Stomach (tissue), 19 donors: ENCODE measurements around the gene PITX1. TPM values are rescaled to one million over a fixed set of nuclear protein-coding genes. Genes with fewer than 3 reads are reported as not detected.
A peak's percentile ranks its signal among the peaks of the same experiment; 100 is the strongest.
"Not testable (repeated sequence)": the region's sequence is repeated elsewhere in the genome, so short reads cannot be mapped to it uniquely, and the experiment has no call there.

Experiments
- DNase-seq, 2 donors: peaks; one replicate each; pipeline versions ENCODE4 v3.0.0 to v3.0.0-alpha.2; 2013 to 2019
- H3K27ac ChIP-seq, 5 donors: fragments of 200-600 bp in 4 of 5; sonication (generic) in 4 of 5; one replicate each; pipeline ENCODE4 v1.5.1; 2013 to 2019; ENCODE audit warnings: mild to moderate bottlenecking in 1 of 5, moderate library complexity in 1 of 5
- H3K27me3 ChIP-seq, 3 donors: fragments of 200-600 bp; sonication (generic); one replicate each; pipeline ENCODE4 v1.5.1; 2017 to 2019; ENCODE audit warnings: mixed run types in 1 of 3
- H3K36me3 ChIP-seq, 4 donors: fragments of 200-600 bp; sonication (generic); 1 replicate in 3 of 4; 2 replicates in 1 of 4; pipeline ENCODE4 v1.5.1; 2016 to 2019
- H3K4me1 ChIP-seq, 4 donors: fragments of 200-600 bp; sonication (generic); one replicate each; pipeline ENCODE4 v1.5.1; 2016 to 2019
- H3K4me3 ChIP-seq, 4 donors: fragments of 200-600 bp; sonication (generic) in 3 of 4; one replicate each; pipeline ENCODE4 v1.5.1; 2016 to 2019; ENCODE audit warnings: mild to moderate bottlenecking in 1 of 4
- H3K9me3 ChIP-seq, 4 donors: fragments of 200-600 bp; sonication (generic); one replicate each; pipeline ENCODE4 v1.5.1; 2016 to 2019
- CTCF ChIP-seq, 7 experiments: fragments of 450-650 bp in 4 of 7; fragments of 200-600 bp in 3 of 7; sonication (generic) in 3 of 7; IDR thresholded peaks; one replicate each; pipeline ENCODE4 v1.5.1; 2016 to 2019; ENCODE audit warnings: antibody characterized with exemption in 7 of 7, control low read depth in 2 of 7, mild to moderate bottlenecking in 1 of 7
- EP300 ChIP-seq: sonication (generic); formaldehyde crosslinking; IDR thresholded peaks from one replicate; pipeline ENCODE4 v1.6.1; 2017; ENCODE audit warnings: antibody characterized with exemption
- POLR2A ChIP-seq, 4 donors: fragments of 450-650 bp; IDR thresholded peaks; one replicate each; pipeline ENCODE4 v1.6.1; 2016; ENCODE audit warnings: antibody characterized with exemption in 4 of 4, control low read depth in 2 of 4, mild to moderate bottlenecking in 1 of 4, moderate library complexity in 1 of 4
- POLR2AphosphoS5 ChIP-seq, 3 donors: sonication (generic); formaldehyde crosslinking; IDR thresholded peaks; one replicate each; pipeline ENCODE4 v1.6.1; 2016; ENCODE audit warnings: antibody characterized with exemption in 3 of 3
- WGBS, 5 donors: extraction: QIAGEN DNeasy Blood & Tissue Kit in 3 of 5; methylation state at CpG; one replicate each; pipeline versions ENCODE4 v1.1.5 to v1.1.7; 2013 to 2018; 5-methylcytosine and 5-hydroxymethylcytosine counted together
- intact Hi-C: fragments of 100-400 bp; cut with DNase I; formaldehyde crosslinking; loops from one replicate; pipeline ENCODE4 v1.15.1; 2023; ENCODE audit warnings: low total_unique reads
- long read RNA-seq, 10 donors: transcript quantifications; one replicate each; lab custom pipeline, GENCODE V29; 2026
- polyA plus RNA-seq, 3 donors: library from polyadenylated mRNA; stranded (reverse); fragments of 200-250 nt; gene quantifications; one replicate each; pipeline ENCODE4 v1.2.3, GENCODE V29; 2013
- total RNA-seq, 5 donors: library from RNA; depleted of rRNA; stranded (reverse); fragments of >200 nt; gene quantifications; one replicate each; pipeline versions ENCODE4 v1.1.0 to v1.2.3, GENCODE V29; 2014 to 2016
- donor health status: healthy with polysubstance abuse.
- donor health status: Bipolar disorder and iron deficiency.
- donor health status: healthy.

The PITX1 gene
- total RNA-seq: 10 to 100 TPM; 30.3 to 91.1 (median 42.6) TPM
- 100 to 1,000 TPM in 1 of 3 donors, 10 to 100 TPM in 2; 31.6 to 149 (median 48.7) TPM for polyA plus RNA-seq
- long read RNA-seq, donor 1, transcript PITX1-201 (3 exons, 2,406 nt): major isoform, 9 of 11 reads
- long read RNA-seq, donor 1, partial matches to known transcripts: 0 of 11 reads
- long read RNA-seq, donor 1, other reads (novel, unspliced or antisense): 0 of 11 reads
- long read RNA-seq, donor 2, transcript PITX1-201 (3 exons, 2,406 nt): major isoform, 5 of 10 reads
- long read RNA-seq, donor 2, transcript PITX1-204 (2 exons, 770 nt): major isoform, 5 of 10 reads
- long read RNA-seq, donor 2, partial matches to known transcripts: 0 of 10 reads
- long read RNA-seq, donor 2, other reads (novel, unspliced or antisense): 0 of 10 reads
- long read RNA-seq, donor 3, transcript PITX1-201 (3 exons, 2,406 nt): major isoform, 8 of 10 reads
- long read RNA-seq, donor 3, partial matches to known transcripts: 0 of 10 reads
- long read RNA-seq, donor 3, other reads (novel, unspliced or antisense): 0 of 10 reads
- long read RNA-seq, donor 4, partial matches to known transcripts: 0 of 2 reads
- long read RNA-seq, donor 4, other reads (novel, unspliced or antisense): 0 of 2 reads
- long read RNA-seq, donor 5, transcript PITX1-204 (2 exons, 770 nt): minor isoform, 9 of 69 reads
- long read RNA-seq, donor 5, transcript PITX1-201 (3 exons, 2,406 nt): major isoform, 47 of 69 reads
- long read RNA-seq, donor 5, partial matches to known transcripts: 7 of 69 reads
- long read RNA-seq, donor 5, other reads (novel, unspliced or antisense): 6 of 69 reads
- long read RNA-seq, donor 6, transcript PITX1-201 (3 exons, 2,406 nt): major isoform, 42 of 55 reads
- long read RNA-seq, donor 6, transcript PITX1-204 (2 exons, 770 nt): minor isoform, 6 of 55 reads
- long read RNA-seq, donor 6, partial matches to known transcripts: 0 of 55 reads
- long read RNA-seq, donor 6, other reads (novel, unspliced or antisense): 6 of 55 reads
- long read RNA-seq, donor 7, transcript PITX1-201 (3 exons, 2,406 nt): major isoform, 19 of 22 reads
- long read RNA-seq, donor 7, partial matches to known transcripts: 0 of 22 reads
- long read RNA-seq, donor 7, other reads (novel, unspliced or antisense): 0 of 22 reads
- long read RNA-seq, donor 8, transcript PITX1-204 (2 exons, 770 nt): minor isoform, 5 of 25 reads
- long read RNA-seq, donor 8, transcript PITX1-201 (3 exons, 2,406 nt): major isoform, 20 of 25 reads
- long read RNA-seq, donor 8, partial matches to known transcripts: 0 of 25 reads
- long read RNA-seq, donor 8, other reads (novel, unspliced or antisense): 0 of 25 reads
- long read RNA-seq, donor 9, transcript PITX1-201 (3 exons, 2,406 nt): major isoform, 29 of 46 reads
- long read RNA-seq, donor 9, transcript PITX1-204 (2 exons, 770 nt): minor isoform, 8 of 46 reads
- long read RNA-seq, donor 9, partial matches to known transcripts: 9 of 46 reads
- long read RNA-seq, donor 9, other reads (novel, unspliced or antisense): 0 of 46 reads
- long read RNA-seq, donor 10, partial matches to known transcripts: 0 of 1 reads
- long read RNA-seq, donor 10, other reads (novel, unspliced or antisense): 0 of 1 reads

GRCh38 chr5:135033901-135034235 is at the start of gene PITX1:
Gene PITX1 (minus strand): TSS chr5:135034228. CDS start chr5:135033881, 347 bp downstream.
- no peak for DNase-seq
- peaks cover 0 to 6% (median 2%) of the 10 kb centered on the region in 4 donors for H3K9me3 ChIP-seq
- 0 to 1% (median 1%) methylated on average over 21 to 49 of the region's 49 CpGs; no CpG with 5 or more reads in 1 of the 5 donors for WGBS, 5 donors
- H3K4me1 ChIP-seq: peaks cover 29 to 75% (median 63%) of the 10 kb centered on the region in 4 donors
- peaks cover 0 to 3% (median 0%) of the 10 kb centered on the region in 4 donors for H3K36me3 ChIP-seq
- peak within 1 kb of the TSS; percentile 69 to 94 (median 94) for H3K27ac ChIP-seq
- peak within 1 kb of the TSS; percentile 71 to 86 (median 77) for H3K4me3 ChIP-seq
- H3K27me3 ChIP-seq: peaks cover 0 to 100% (median 90%) of the 10 kb centered on the region in 3 donors
- no peak for TF ChIP-seq POLR2A (IDR thresholded peaks at IDR 0.05)
- TF ChIP-seq POLR2AphosphoS5 (IDR thresholded peaks at IDR 0.05): peak in 1 of 3 donors; percentile 43
- intact Hi-C loops: loop anchor here (10.0 kb wide), 1 partner anchor 161 kb away; no protein-coding TSS in a partner anchor

GRCh38 chr5:135083334-135083733 is 49.3 kb upstream of the PITX1 start:
- H3K4me1 ChIP-seq, H3K27ac ChIP-seq, H3K36me3 ChIP-seq, H3K4me3 ChIP-seq, DNase-seq, intact Hi-C loops: not testable (repeated sequence)
- Histone ChIP-seq H3K9me3 (peaks cover 0 to 21% (median 8%) of the 10 kb centered on the region in 4 donors), H3K27me3 (peaks cover 0 to 14% (median 0%) of the 10 kb centered on the region in 3 donors)
- 81 to 87% (median 85%) methylated on average over 3 of the region's 3 CpGs for whole genome bisulfite sequencing, 5 donors

GRCh38 chr5:135081240-135081639 is 47.2 kb upstream of the PITX1 start:
- Histone ChIP-seq H3K27me3 (no peaks in the 10 kb centered on the region), H3K4me3 (no peak overlapping the region), H3K9me3 (peaks cover 0 to 21% (median 8%) of the 10 kb centered on the region in 4 donors), H3K36me3 (no peaks in the 10 kb centered on the region), H3K4me1 (peaks cover 0 to under 1% (median 0%) of the 10 kb centered on the region in 4 donors), H3K27ac (no peak overlapping the region)
- WGBS, 5 donors: 81 to 92% (median 85%) methylated on average over 2 of the region's 2 CpGs
- TF ChIP-seq EP300 (no peak), POLR2A (IDR thresholded peaks at IDR 0.05) (no peak), CTCF (IDR thresholded peaks at IDR 0.05) (no peak), POLR2AphosphoS5 (IDR thresholded peaks at IDR 0.05) (no peak)
- intact Hi-C loops: no loop called here
- DNase-seq: no peak

GRCh38 chr5:135079760-135080159 is 45.7 kb upstream of the PITX1 start:
- DNase-seq: no peak
- H3K4me1 ChIP-seq: peaks cover 0 to 11% (median 2%) of the 10 kb centered on the region in 4 donors
- WGBS, 5 donors: 74 to 93% (median 86%) methylated on average over 2 of the region's 2 CpGs

More at GRCh38 chr5:135079760-135080159, 45.7 kb upstream of the PITX1 start:
- Histone ChIP-seq H3K27ac (no peak overlapping the region), H3K36me3 (no peaks in the 10 kb centered on the region), H3K4me3 (no peak overlapping the region), H3K9me3 (peaks cover 0 to 21% (median 8%) of the 10 kb centered on the region in 4 donors), H3K27me3 (no peaks in the 10 kb centered on the region)
- intact Hi-C loops: no loop called here
- no peak for TF ChIP-seq POLR2A (IDR thresholded peaks at IDR 0.05)
- TF ChIP-seq CTCF (IDR thresholded peaks at IDR 0.05): no peak
- TF ChIP-seq POLR2AphosphoS5 (IDR thresholded peaks at IDR 0.05): no peak
- TF ChIP-seq EP300: no peak
